ENCODE data around the gene AOPEP.

AOPEP gene

GRCh38 chr9:94717761-94718160 is 8.7 kb upstream of the AOPEP start:
- no peak for DNase-seq

GRCh38 chr9:94718936-94719335 is 7.6 kb upstream of the AOPEP start:
- DNase-seq = no peak

GRCh38 chr9:94719878-94720277 is 6.6 kb upstream of the AOPEP start:
- DNase-seq = no peak

- DNase-seq = no peak
These were observed 5.5 kb upstream of the AOPEP start for GRCh38 chr9:94720846-94721549.

GRCh38 chr9:94721754-94722153 is 4.7 kb upstream of the AOPEP start:
- DNase-seq = no peak

- no peak for DNase-seq
These were observed 1.2 kb upstream of the AOPEP start for GRCh38 chr9:94725293-94725692.

GRCh38 chr9:94728719-94729118 is 2.2 kb downstream of the AOPEP start:
- no peak for DNase-seq

- DNase-seq = no peak
These were observed 2.7 kb downstream of the AOPEP start for GRCh38 chr9:94729199-94729598.

- no peak for DNase-seq
These were observed 7.7 kb downstream of the AOPEP start for GRCh38 chr9:94734054-94734754.

GRCh38 chr9:94736759-94737158 is 10.3 kb downstream of the AOPEP start:
- DNase-seq = no peak

GRCh38 chr9:94740145-94740840 is 13.8 kb downstream of the AOPEP start:
- DNase-seq = no peak

- DNase-seq = no peak
These were observed 15.4 kb downstream of the AOPEP start for GRCh38 chr9:94741866-94742265.

GRCh38 chr9:94743035-94743954 is 16.8 kb downstream of the AOPEP start:
- no peak for DNase-seq

GRCh38 chr9:94745806-94746540 is 19.5 kb downstream of the AOPEP start:
- no peak for DNase-seq

GRCh38 chr9:94746541-94747370 is 20.3 kb downstream of the AOPEP start:
- no peak for DNase-seq

GRCh38 chr9:94754976-94755475 is 28.5 kb downstream of the AOPEP start:
- no peak for DNase-seq

GRCh38 chr9:94757158-94757557 is 30.7 kb downstream of the AOPEP start:
- DNase-seq = no peak

GRCh38 chr9:94758031-94758430 is 31.5 kb downstream of the AOPEP start:
- DNase-seq = no peak

- DNase-seq = no peak
These were observed 32.4 kb downstream of the AOPEP start for GRCh38 chr9:94758880-94759279.

GRCh38 chr9:94760010-94760409 is 33.5 kb downstream of the AOPEP start:
- DNase-seq = no peak

GRCh38 chr9:94760660-94761059 is 34.2 kb downstream of the AOPEP start:
- DNase-seq = no peak
